Fibroblast of pulmonary artery (primary cell): Measurements from ENCODE around the gene SPTLC1.

Source experiments
- DNase-seq: peaks from one replicate; pipeline ENCODE4 v3.0.0-alpha.2; 2010; ENCODE audit warnings: low read depth
- H3K4me3 ChIP-seq: replicated peaks from 2 replicates; pipeline ENCODE4 v1.5.1; 2011; ENCODE audit warnings: low read depth, mild to moderate bottlenecking, control low read depth, low read length, moderate library complexity
- TF ChIP-seq, protein P1 (sequence below): IDR thresholded peaks from 2 replicates; pipeline ENCODE4 v1.5.1; 2011; ENCODE audit warnings: mild to moderate bottlenecking, control low read depth, low read length, inconsistent platforms; ENCODE audit errors: missing control alignments

Gene SPTLC1

GRCh38 chr9:91992461-91993041 lies 122.7 kb downstream of the SPTLC1 start:
- peak; percentile 11 for DNase-seq
- no peak overlapping the region for H3K4me3 ChIP-seq
- TF ChIP-seq, protein P1, sequence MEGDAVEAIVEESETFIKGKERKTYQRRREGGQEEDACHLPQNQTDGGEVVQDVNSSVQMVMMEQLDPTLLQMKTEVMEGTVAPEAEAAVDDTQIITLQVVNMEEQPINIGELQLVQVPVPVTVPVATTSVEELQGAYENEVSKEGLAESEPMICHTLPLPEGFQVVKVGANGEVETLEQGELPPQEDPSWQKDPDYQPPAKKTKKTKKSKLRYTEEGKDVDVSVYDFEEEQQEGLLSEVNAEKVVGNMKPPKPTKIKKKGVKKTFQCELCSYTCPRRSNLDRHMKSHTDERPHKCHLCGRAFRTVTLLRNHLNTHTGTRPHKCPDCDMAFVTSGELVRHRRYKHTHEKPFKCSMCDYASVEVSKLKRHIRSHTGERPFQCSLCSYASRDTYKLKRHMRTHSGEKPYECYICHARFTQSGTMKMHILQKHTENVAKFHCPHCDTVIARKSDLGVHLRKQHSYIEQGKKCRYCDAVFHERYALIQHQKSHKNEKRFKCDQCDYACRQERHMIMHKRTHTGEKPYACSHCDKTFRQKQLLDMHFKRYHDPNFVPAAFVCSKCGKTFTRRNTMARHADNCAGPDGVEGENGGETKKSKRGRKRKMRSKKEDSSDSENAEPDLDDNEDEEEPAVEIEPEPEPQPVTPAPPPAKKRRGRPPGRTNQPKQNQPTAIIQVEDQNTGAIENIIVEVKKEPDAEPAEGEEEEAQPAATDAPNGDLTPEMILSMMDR, result no peak

DNA sequence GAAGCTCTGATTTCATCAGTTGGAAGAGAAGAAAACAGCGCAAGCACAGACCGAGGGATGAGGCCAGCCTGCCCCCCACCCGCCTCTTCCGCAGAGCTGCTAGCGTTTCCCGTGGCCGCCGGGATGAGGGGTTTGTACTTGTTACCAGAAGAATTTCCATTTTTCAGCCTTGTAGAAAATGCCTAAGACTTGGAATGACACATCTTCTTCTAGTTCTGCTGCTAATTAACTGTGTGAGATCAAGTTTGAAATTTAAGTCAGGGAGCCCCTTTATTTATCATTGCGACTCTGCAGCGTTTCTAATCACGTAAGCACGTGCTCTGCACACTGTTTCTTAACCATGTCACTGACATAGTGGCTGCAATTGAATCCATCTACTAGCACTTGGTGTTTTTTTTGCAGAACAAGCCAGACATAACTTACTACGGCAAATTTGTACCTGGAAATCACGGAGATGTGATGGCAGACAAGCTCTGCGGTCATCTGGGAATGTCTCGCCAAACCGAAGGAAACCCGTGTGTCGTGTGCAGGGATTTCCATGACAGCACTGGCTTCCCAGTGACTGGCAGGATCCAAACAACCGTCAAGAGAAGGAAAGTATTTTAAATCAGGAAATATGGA lies 123.4 kb downstream of the SPTLC1 start:
- TF ChIP-seq, protein P1, result no peak
- H3K4me3 ChIP-seq, result no peak overlapping the region
- DNase-seq, result no peak

GRCh38 chr9:91986248-91986647 lies 129.0 kb downstream of the SPTLC1 start:
- H3K4me3 ChIP-seq, result no peak overlapping the region
- no peak for DNase-seq
- TF ChIP-seq, protein P1, result no peak

DNA sequence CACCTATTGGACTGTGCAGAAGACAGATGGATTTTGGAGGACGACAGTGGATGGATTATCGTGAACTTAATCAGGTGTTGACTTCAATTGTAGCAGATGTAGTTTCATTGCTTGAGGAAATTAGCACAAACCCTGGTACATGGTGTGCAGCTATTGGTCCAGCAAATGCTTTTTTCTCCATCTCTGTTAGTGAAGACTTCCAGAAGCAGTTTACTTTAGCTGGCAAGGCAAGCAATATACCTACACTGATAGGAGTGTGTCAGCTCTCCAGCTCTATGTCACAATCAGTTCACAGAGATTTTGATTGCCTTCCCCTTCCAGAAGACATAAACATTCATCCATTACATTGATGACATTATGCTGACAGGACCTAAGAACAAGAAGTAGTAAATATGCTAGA lies 129.5 kb downstream of the SPTLC1 start:
- no peak for DNase-seq
- no peak overlapping the region for H3K4me3 ChIP-seq
- TF ChIP-seq, protein P1, result no peak
